ENCODE data around the gene BACE2. TPM values are rescaled to one million over a fixed set of nuclear protein-coding genes. Genes with fewer than 3 reads are reported as not detected.
A peak's percentile ranks its signal among the peaks of the same experiment; 100 is the strongest.

Gene BACE2
- total RNA-seq, 1 experiment from 2014 or later, result 23.2 TPM

- TF ChIP-seq REST (IDR thresholded peaks at IDR 0.05; ENCODE audit: low read depth), result no peak
- no peak for TF ChIP-seq CBX3 (IDR thresholded peaks at IDR 0.05; ENCODE audit: low read depth)
- TF ChIP-seq ZNF274 (IDR thresholded peaks at IDR 0.05; ENCODE audit: low read depth, low read length), result no peak
- no peak for TF ChIP-seq RAD21 (IDR thresholded peaks at IDR 0.05; ENCODE audit: low read depth)
Measured at GRCh38 chr21:41143596-41144325, 24.2 kb upstream of the BACE2 start (continued).

GRCh38 chr21:41147096-41147978 is 20.6 kb upstream of the BACE2 start:
- Histone ChIP-seq H3K27ac (ENCODE audit: low read depth, low read length) (no peak overlapping the region), H3K27me3 (ENCODE audit: insufficient read depth, low read length) (peaks cover 14% of the 10 kb centered on the region; the same call in 1 of the 2 replicates), H3K9ac (ENCODE audit: low read length) (no peak overlapping the region), H3K9me2 (ENCODE audit: insufficient read depth) (no peaks in the 10 kb centered on the region), H3K4me3 (replicated peaks in 1 of 2; ENCODE audit: low read depth in 1 of 2, low read length in 2 of 2) (no peak overlapping the region), H3K4me2 (ENCODE audit: low read length) (no peak overlapping the region), H3K4me1 (ENCODE audit: control insufficient read depth in 1 of 2, insufficient read depth in 2 of 2, low read length in 2 of 2) (peaks cover 0 to under 1% of the 10 kb centered on the region in 2 experiments; a peak in 1 of 4 replicates), H2AFZ (ENCODE audit: low read depth, low read length, poor library complexity, severe bottlenecking) (no peak overlapping the region), H4K20me1 (ENCODE audit: insufficient read depth) (no peaks in the 10 kb centered on the region), H3K36me3 (ENCODE audit: control insufficient read depth in 1 of 2, insufficient read depth in 2 of 2, low read length in 2 of 2) (no peaks in the 10 kb centered on the region), H3K79me2 (ENCODE audit: insufficient read depth, low read length) (no peaks in the 10 kb centered on the region), H3K9me3 (ENCODE audit: control insufficient read depth in 1 of 2, insufficient read depth in 1 of 2, low read depth in 1 of 2, low read length in 2 of 2) (no peaks in the 10 kb centered on the region)
- TF ChIP-seq ATF3 (IDR thresholded peaks at IDR 0.05), result no peak
- TF ChIP-seq EZH2 (IDR thresholded peaks at IDR 0.05), result no peak
- no peak for TF ChIP-seq EZH2phosphoT487 (IDR thresholded peaks at IDR 0.05; ENCODE audit: borderline replicate concordance)
- TF ChIP-seq CTCF (IDR thresholded peaks at IDR 0.05 in 2 of 3, conservative IDR thresholded peaks at IDR 0.05 in 1 of 3; ENCODE audit: borderline replicate concordance in 1 of 3, insufficient read depth in 1 of 3, low read depth in 2 of 3, low read length in 2 of 3), result peak in 1 of 3 experiments; percentile 15; a peak in 1 of 6 replicates
- TF ChIP-seq MAX (IDR thresholded peaks at IDR 0.05), result no peak
- no TSS peak for BruUV-seq (replicated peaks)
- ATAC-seq (peak; percentile 57; the same call in 1 of the 2 replicates), DNase-seq (ENCODE audit: low read depth, low spot score) (no peak)
- ChIA-PET POLR2A (no interaction called here), CTCF (interaction anchor here (1.4 kb wide), 1 partner anchor 12 kb away, joined by 3 read pairs; no protein-coding TSS in a partner anchor), RAD21 (ENCODE audit: low non-redundant PET in 1 of 2, low total read pairs in 2 of 2, uncharacterized antibody in 2 of 2, unreplicated experiment in 2 of 2) (no interaction called here)
- intact Hi-C loops (cut with micrococcal nuclease), result no loop called here

All from HCT116 (cell line).